Bronchial epithelial cell (primary cell): ENCODE results near the gene NUP50. TPM values are rescaled to one million over a fixed set of nuclear protein-coding genes. Genes with fewer than 3 reads are reported as not detected.
A peak's percentile ranks its signal among the peaks of the same experiment; 100 is the strongest.

Experiments used
- DNase-seq: peaks from one replicate; pipeline ENCODE4 v3.0.0-alpha.2; 2010; ENCODE audit warnings: low read depth
- FAIRE-seq: peaks from 2 replicates; lab custom pipeline; 2011; peaks lifted over from hg19 to GRCh38; lab: Jason Lieb, UNC
- H3K27me3 ChIP-seq: 2 replicates; pipeline ENCODE4 v1.5.1; 2011; ENCODE audit warnings: low read length; ENCODE audit not compliant: control insufficient read depth, insufficient read depth
- H3K36me3 ChIP-seq: 2 replicates; pipeline ENCODE4 v1.5.1; 2011; ENCODE audit warnings: low read length; ENCODE audit not compliant: control insufficient read depth, insufficient read depth
- H3K4me3 ChIP-seq: 2 replicates; pipeline ENCODE4 v1.5.1; 2011; ENCODE audit warnings: mild to moderate bottlenecking, low read depth, low read length, control low read depth
- total RNA-seq: library from RNA; depleted of rRNA; stranded (reverse); fragments of >200 nt; gene quantifications from 2 replicates; pipeline ENCODE4 v1.2.1, GENCODE V29; 2014
- TF ChIP-seq, protein P1 (sequence below): IDR thresholded peaks from 2 replicates; pipeline ENCODE4 v1.5.1; 2011; ENCODE audit warnings: mild to moderate bottlenecking, moderate library complexity, low read length, control low read depth, inconsistent platforms; ENCODE audit not compliant: insufficient read depth, severe bottlenecking

The NUP50 gene
- total RNA-seq, 1 donor from 2014 or later: 74.2 TPM

DNA sequence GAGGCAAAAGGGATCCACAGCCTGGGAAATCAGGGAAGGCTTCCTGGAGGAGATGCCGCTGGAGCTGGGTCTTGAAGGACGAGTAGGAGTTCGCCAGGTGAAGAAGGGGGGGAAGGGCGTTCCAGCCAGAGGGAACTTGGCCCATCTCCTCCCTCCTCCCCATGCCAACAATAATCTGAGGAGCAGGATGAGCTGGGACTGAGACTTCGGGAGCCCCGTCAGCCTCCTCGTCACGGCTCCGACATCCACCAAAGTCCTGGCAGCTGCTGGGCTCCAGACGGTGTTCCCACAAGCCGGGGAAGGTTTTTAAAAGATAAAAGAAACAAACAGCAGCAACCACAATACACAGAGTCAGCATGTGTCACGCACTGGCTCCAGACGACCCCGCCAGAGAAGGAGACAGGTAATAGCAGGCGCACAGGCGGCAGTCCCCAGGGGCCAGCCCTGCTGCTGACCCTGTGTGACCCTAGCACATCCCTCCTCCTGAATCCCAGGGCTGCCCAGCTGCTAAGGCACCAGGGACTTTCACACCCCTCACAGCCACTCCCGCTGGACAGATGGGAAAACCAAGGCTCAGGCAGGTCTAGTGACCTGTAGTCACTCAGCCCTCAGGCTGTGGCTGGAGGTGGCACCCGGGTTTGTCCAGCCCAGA, 37.3 kb downstream of the NUP50 start:
- no peak overlapping the region for H3K4me3 ChIP-seq
- DNase-seq (peak; percentile 50), FAIRE-seq (no peak)
- TF ChIP-seq, protein P1, sequence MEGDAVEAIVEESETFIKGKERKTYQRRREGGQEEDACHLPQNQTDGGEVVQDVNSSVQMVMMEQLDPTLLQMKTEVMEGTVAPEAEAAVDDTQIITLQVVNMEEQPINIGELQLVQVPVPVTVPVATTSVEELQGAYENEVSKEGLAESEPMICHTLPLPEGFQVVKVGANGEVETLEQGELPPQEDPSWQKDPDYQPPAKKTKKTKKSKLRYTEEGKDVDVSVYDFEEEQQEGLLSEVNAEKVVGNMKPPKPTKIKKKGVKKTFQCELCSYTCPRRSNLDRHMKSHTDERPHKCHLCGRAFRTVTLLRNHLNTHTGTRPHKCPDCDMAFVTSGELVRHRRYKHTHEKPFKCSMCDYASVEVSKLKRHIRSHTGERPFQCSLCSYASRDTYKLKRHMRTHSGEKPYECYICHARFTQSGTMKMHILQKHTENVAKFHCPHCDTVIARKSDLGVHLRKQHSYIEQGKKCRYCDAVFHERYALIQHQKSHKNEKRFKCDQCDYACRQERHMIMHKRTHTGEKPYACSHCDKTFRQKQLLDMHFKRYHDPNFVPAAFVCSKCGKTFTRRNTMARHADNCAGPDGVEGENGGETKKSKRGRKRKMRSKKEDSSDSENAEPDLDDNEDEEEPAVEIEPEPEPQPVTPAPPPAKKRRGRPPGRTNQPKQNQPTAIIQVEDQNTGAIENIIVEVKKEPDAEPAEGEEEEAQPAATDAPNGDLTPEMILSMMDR: no peak
- H3K27me3 ChIP-seq: no peaks in the 10 kb centered on the region
- H3K36me3 ChIP-seq: peaks cover 65% of the 10 kb centered on the region

DNA sequence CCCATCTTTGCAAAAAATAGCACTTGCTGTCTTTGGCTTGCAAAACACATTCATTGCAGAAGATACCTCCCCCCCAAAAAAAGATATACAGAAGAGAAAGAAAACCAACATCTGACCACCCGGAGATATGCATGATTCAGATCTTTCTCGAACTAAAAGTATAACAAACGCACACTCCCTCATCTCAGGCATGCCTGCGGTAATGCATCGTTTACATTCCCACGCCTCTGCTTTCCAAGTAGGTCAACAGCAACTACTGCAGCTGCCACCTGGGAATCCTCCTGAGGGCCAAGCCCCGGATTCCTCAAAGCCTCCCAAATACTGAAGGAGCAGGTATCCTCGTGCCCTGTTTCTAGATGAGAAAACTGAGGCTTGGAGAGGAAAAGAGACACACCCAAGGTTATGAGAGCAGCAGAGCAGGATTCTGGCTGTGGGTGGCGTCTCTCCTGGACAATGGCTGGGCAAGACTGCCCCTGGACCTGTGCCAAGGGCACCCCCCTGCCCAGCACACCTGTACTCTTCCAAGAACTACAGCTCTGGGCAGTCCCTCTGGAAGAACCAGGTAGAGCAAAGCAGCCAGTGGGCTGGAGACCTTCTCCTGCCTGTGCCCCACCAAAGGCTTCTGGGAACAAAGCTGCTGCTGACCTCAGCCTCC, 38.1 kb downstream of the NUP50 start:
- H3K27me3 ChIP-seq: no peaks in the 10 kb centered on the region
- DNase-seq: peak; percentile 79

DNA sequence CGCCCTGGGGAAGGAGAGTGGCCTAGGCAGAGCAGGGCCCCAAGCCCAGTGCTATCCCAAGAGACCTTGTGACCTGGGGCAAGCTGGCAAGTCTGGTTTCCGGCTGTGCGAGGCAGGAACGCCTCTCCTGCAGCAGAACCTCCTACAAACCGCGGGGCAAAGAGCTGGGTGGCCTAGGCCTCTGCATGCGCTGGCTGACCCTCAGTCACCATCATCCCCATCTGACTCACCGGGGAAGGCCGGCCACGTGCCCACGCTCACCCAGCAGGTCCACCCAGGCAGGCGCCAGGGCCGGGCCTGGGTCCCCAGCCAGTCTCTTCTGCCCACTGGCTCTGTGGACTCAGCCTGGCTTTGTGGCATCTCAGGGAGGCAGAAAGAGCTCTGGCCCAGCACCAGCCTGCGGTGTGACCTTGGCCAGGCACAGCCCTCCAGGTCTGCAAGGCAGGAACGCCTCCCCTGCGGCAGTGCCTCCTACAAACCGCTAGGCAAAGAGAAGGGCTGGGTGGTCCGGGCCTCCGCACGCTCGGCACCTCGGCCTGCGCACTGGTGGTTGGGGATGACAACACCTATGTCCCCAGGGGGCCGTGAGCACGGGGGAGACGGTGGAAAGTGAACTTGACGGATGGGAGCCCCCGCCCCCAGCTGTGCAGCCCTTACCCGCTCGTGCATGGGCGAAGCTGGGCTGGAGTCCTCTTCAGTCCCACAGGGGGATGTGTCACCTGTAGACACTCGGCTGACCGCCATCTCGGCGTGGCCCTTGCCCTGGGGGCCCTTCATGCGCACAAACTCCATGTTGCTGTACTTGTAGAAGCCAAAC, 38.8 kb downstream of the NUP50 start:
- no peak for DNase-seq
- TF ChIP-seq, protein P1: no peak

More for the DNA sequence above, 38.1 kb downstream of the NUP50 start:
- Histone ChIP-seq H3K36me3 (peaks cover 61% of the 10 kb centered on the region), H3K4me3 (no peak overlapping the region)
- TF ChIP-seq, protein P1: no peak
- peak; percentile 90 for FAIRE-seq

DNA sequence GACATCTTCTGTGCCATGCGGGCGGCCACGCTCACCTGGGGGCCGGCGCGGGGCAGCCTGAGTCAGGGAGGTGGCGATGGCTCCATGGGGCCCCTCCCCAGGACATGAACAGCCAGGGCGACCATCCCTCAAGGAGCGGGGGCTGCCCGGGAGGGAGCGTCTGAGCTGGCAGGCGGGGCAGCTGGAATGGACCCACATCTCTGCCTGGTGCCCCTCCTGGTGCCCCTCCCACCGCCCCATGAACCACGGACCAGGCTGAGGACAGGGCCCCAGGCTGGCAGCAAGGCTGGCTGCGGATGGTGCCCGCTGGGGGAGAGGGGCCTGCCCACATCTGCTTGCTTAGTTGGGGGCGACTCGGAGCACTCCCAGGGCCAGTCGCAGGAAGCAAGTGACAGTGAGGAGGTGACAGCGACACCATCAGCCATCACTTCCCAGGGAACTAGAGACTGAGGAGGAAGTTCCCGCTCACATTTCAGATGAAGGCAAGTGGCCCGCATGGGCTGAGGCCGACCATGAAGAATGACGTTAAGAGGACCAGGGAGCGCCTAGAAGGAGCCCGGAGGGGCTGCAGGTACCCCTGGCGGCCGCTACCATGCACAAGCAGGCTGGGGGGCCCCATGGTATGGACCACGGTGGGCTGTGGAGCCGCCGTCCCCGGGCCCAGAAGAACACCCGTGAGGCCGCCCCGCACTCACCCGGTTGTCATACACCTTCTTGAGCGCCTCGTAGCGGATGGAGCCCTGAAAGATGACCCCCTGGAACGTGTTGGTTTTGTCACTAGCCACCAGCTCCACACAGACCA, 39.6 kb downstream of the NUP50 start:
- H3K4me3 ChIP-seq: no peak overlapping the region
- no peaks in the 10 kb centered on the region for H3K27me3 ChIP-seq
- FAIRE-seq (no peak), DNase-seq (no peak)
- TF ChIP-seq, protein P1: no peak
- peaks cover 50% of the 10 kb centered on the region for H3K36me3 ChIP-seq

More for the DNA sequence above, 38.8 kb downstream of the NUP50 start:
- peaks cover 55% of the 10 kb centered on the region for H3K36me3 ChIP-seq
- FAIRE-seq: no peak
- H3K4me3 ChIP-seq: no peak overlapping the region
- no peaks in the 10 kb centered on the region for H3K27me3 ChIP-seq

DNA sequence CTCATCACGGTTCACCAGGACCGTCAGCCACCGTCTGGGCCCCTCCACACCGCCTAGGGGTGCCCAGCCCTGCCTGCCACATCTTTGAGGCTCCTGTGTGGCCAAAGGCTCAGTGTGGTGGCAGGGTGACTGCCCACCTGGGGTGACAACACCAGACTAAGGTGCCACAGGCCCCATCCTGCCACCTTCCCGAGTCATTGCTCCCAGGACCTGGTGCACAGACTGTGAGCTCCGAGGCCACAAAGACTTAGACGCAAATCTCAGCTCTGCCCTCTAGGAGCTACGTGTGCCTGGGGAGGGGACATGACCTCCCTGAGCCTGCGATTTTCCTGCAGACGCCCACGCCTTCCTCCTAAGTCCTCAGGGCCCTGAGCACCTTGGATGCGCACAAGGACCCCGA, 40.5 kb downstream of the NUP50 start:
- Histone ChIP-seq H3K36me3 (peaks cover 49% of the 10 kb centered on the region), H3K27me3 (no peaks in the 10 kb centered on the region), H3K4me3 (no peak overlapping the region)
- TF ChIP-seq, protein P1: no peak
- DNase-seq: no peak
- FAIRE-seq: no peak
